ENCODE data around the gene FRMPD4.

Gene FRMPD4

DNA sequence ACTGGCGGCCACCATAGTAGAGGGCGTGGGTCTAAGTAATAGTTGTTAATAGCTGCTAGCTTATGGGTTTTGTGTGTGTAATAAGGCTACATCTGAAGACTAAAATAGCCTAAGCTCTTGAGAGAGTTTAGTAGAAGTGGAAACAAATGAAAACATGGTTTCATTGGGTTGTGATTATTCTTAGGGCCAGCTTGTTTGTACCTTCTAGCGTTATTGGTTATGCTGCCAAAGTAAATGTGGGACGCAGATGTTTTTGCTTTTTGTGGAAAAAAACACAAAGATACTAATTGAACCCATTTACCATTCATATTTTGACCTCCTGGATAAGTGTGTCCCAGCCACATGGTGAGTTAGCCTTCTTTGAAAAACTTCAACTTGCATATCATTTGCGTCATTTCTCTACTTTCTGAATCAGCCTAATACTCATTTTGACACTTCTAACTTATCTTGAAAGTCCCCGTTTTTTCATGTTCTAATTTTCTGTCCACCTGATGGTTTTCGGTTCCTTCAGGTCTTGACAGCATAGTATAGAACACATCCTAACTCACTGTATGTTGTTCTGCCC is 305.3 kb downstream of the FRMPD4 start:
- H3K36me3 ChIP-seq (ENCODE audit: control insufficient read depth, insufficient read depth, low read length, severe bottlenecking), result no peaks in the 10 kb centered on the region
- H3K9ac ChIP-seq (ENCODE audit: low read length), result no peak overlapping the region
- no peak for DNase-seq (ENCODE audit: low read depth)
- H3K9me3 ChIP-seq (ENCODE audit: control insufficient read depth, low read length), result no peaks in the 10 kb centered on the region
- peaks cover 3% of the 10 kb centered on the region for H3K27me3 ChIP-seq (replicated peaks; ENCODE audit: control insufficient read depth, insufficient read depth, low read length)
- H3K4me1 ChIP-seq (ENCODE audit: control insufficient read depth, insufficient read depth, low read length), result peaks cover 23% of the 10 kb centered on the region
- H3K4me3 ChIP-seq (ENCODE audit: low read length), result no peak overlapping the region

DNA sequence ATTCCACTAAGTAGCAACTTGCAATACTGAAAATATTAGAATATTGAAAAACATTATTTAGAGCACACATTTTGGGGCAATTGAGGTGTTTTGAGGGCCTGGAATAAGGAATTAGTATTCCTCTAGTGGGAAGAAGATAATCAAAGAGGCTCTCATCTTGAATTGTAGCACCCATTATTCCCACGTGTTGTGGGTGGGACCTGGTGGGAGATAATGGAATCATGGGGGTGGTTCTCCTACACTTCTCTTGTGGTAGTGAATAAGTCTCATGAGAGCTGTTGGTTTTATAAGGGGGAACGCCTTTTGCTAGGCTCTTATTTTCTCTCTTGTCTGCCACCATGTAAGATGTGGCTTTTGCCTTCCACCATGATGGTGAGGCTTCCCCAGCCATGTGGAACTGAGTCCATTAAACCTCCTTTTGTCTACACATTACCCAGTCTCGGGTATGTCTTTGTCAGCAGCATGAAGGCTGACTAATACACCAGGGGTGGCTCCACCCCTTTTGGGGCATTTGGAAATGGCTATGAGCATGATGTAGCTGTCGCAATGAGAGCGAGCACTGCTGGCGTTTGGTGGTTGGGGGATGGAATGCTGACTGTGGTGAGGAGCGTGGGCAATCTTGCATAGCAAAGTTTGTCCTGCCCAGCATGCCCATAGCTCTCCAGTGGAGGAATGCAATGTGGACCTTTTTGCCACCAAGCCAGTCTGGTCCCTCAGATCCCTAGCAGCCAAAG is 308.2 kb downstream of the FRMPD4 start:
- H3K4me3 ChIP-seq (ENCODE audit: low read length), result no peak overlapping the region
- H3K9ac ChIP-seq (ENCODE audit: low read length), result no peak overlapping the region
- H3K4me1 ChIP-seq (ENCODE audit: control insufficient read depth, insufficient read depth, low read length), result peaks cover 20% of the 10 kb centered on the region
- no peaks in the 10 kb centered on the region for H3K9me3 ChIP-seq (ENCODE audit: control insufficient read depth, low read length)
- H3K36me3 ChIP-seq (ENCODE audit: control insufficient read depth, insufficient read depth, low read length, severe bottlenecking), result no peaks in the 10 kb centered on the region
- H3K27me3 ChIP-seq (replicated peaks; ENCODE audit: control insufficient read depth, insufficient read depth, low read length), result peaks cover 3% of the 10 kb centered on the region
- no peak for DNase-seq (ENCODE audit: low read depth)

DNA sequence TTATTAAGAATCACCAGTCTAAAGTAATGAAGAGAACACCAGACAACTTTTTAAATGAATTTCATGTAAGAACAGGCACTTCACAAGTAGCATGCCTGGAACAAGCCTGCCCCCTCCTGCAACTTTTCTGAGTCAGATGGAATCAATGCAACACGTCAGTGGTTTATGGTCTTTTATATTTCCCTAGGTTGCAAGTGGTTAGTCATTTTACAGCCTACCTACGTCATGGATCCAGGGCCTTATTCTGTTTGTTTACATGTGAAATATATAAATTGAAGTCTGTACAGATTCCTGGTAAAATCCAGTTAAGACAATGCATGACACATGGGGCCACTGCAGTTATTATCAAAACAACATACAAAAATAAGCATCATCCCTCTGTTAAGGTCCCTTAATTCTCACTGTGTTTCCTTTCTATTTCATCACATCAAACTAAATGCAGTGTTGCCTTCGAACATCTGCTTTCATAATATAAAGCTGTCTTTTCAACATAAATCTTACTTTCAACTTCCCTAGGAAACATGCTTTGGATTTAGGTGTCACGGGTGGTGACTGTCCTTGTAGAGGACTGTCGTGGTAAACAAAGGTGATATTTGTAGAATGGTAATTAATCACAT is 309.3 kb downstream of the FRMPD4 start:
- Histone ChIP-seq H3K36me3 (ENCODE audit: control insufficient read depth, insufficient read depth, low read length, severe bottlenecking) (no peaks in the 10 kb centered on the region), H3K4me1 (ENCODE audit: control insufficient read depth, insufficient read depth, low read length) (peaks cover 11% of the 10 kb centered on the region), H3K4me3 (ENCODE audit: low read length) (no peak overlapping the region), H3K9ac (ENCODE audit: low read length) (no peak overlapping the region), H3K27me3 (replicated peaks; ENCODE audit: control insufficient read depth, insufficient read depth, low read length) (peaks cover 3% of the 10 kb centered on the region), H3K9me3 (ENCODE audit: control insufficient read depth, low read length) (no peaks in the 10 kb centered on the region)
- DNase-seq (ENCODE audit: low read depth), result peak; percentile 76

DNA sequence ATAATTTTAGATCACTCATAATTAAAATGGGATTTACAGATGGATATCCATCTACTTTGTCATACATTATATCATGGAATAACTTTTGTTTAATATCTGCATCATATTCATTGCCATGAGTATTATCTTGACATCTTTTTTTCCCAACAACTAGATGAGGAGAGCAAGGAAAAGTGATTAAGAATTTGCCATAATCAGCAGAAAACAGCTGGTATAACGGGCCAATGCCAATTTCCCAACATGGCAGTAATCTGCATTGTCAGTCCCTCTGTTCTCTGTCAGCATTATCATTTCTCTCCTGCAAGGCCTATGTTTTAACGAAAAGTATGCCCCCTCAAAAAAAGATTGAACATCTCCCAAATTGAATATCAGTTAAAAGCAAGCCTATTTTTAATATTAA is 314.0 kb downstream of the FRMPD4 start:
- DNase-seq (ENCODE audit: low read depth), result no peak
- Histone ChIP-seq H3K4me1 (ENCODE audit: control insufficient read depth, insufficient read depth, low read length) (peaks cover under 1% of the 10 kb centered on the region), H3K27me3 (replicated peaks; ENCODE audit: control insufficient read depth, insufficient read depth, low read length) (no peaks in the 10 kb centered on the region), H3K9me3 (ENCODE audit: control insufficient read depth, low read length) (no peaks in the 10 kb centered on the region), H3K36me3 (ENCODE audit: control insufficient read depth, insufficient read depth, low read length, severe bottlenecking) (no peaks in the 10 kb centered on the region), H3K9ac (ENCODE audit: low read length) (no peak overlapping the region), H3K4me3 (ENCODE audit: low read length) (no peak overlapping the region)

DNA sequence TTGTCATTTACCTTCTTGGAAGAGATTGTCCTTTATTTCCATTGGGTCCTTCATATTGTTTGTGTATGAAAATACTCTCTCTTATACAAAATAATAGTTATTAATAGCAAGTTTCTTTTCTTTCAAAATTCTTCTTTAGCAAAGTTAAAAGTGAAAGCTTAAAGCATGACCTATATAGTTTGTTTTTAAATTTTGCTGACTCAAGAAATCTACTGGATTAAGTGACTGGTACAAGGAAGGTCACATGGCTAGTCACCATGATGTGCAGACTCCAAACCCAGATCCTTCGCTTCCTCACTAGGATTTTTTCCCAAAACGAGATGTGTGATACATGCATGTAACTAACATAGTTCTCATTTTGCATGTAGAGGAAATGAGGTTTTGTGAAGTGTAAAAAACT is 322.7 kb downstream of the FRMPD4 start:
- Histone ChIP-seq H3K9ac (ENCODE audit: low read length) (no peak overlapping the region), H3K36me3 (ENCODE audit: control insufficient read depth, insufficient read depth, low read length, severe bottlenecking) (no peaks in the 10 kb centered on the region), H3K27me3 (replicated peaks; ENCODE audit: control insufficient read depth, insufficient read depth, low read length) (no peaks in the 10 kb centered on the region), H3K9me3 (ENCODE audit: control insufficient read depth, low read length) (no peaks in the 10 kb centered on the region), H3K4me1 (ENCODE audit: control insufficient read depth, insufficient read depth, low read length) (no peaks in the 10 kb centered on the region), H3K4me3 (ENCODE audit: low read length) (no peak overlapping the region)
- DNase-seq (ENCODE audit: low read depth), result no peak

DNA sequence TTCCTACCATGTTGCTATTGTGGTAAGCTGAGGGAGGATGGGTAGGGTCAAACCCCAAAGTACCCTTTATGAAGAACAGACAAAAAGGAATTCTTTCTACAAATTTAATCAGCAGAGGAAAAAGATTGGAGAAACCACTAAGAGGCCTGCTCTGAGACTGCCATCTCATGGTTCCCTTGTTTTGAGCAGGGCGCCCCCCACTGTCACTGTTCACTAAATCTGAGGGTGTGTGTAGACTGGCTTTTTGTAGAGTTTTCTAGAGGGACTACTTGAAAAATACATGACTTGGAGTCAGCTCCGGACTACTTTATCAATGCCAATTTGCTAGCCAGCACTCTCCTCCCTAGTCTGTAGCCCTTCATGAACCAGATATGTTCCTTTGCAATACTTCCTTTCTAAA is 324.8 kb downstream of the FRMPD4 start:
- no peaks in the 10 kb centered on the region for H3K36me3 ChIP-seq (ENCODE audit: control insufficient read depth, insufficient read depth, low read length, severe bottlenecking)
- H3K4me3 ChIP-seq (ENCODE audit: low read length), result no peak overlapping the region
- H3K4me1 ChIP-seq (ENCODE audit: control insufficient read depth, insufficient read depth, low read length), result no peaks in the 10 kb centered on the region
- no peak overlapping the region for H3K9ac ChIP-seq (ENCODE audit: low read length)
- no peaks in the 10 kb centered on the region for H3K27me3 ChIP-seq (replicated peaks; ENCODE audit: control insufficient read depth, insufficient read depth, low read length)
- no peak for DNase-seq (ENCODE audit: low read depth)
- H3K9me3 ChIP-seq (ENCODE audit: control insufficient read depth, low read length), result no peaks in the 10 kb centered on the region

DNA sequence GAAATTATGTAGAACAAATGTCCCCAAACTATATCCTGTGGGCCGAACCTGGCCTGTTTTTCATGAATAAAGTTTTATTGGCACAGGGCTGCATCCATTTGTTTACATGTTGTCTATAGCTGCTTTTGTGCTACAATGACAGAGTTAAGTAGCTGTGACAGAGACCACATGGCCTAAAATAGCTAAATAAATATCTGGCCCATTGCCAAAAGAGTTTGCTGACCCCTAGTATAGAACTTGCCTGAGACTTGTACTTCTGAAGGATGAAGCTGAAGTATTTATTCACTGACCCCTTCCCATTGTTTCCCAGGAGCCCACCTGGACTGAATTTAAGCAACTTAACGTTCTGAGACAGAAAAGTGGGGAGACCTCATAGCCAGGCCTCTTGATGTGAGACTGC is 325.6 kb downstream of the FRMPD4 start:
- Histone ChIP-seq H3K9me3 (ENCODE audit: control insufficient read depth, low read length) (no peaks in the 10 kb centered on the region), H3K4me3 (ENCODE audit: low read length) (no peak overlapping the region), H3K9ac (ENCODE audit: low read length) (no peak overlapping the region), H3K27me3 (replicated peaks; ENCODE audit: control insufficient read depth, insufficient read depth, low read length) (no peaks in the 10 kb centered on the region), H3K36me3 (ENCODE audit: control insufficient read depth, insufficient read depth, low read length, severe bottlenecking) (no peaks in the 10 kb centered on the region), H3K4me1 (ENCODE audit: control insufficient read depth, insufficient read depth, low read length) (no peaks in the 10 kb centered on the region)
- no peak for DNase-seq (ENCODE audit: low read depth)

DNA sequence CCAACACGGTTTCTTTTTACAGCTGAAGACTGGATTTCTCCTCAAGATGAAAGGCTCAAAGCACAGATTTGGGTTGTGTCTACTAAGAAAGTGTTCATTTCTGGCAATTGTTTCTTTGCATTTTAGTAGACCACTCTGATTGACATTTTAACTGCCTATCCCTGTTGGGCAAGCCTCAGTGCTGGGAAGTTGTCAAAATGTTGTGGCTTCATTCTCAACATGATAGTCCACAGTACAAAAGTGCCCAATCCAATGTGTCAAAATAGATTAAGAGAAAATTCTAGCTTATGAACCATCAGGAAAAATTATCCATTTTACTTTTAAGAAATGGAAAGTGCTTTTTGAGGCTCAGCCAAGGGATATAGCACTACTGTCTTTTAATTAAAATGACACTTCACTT is 329.0 kb downstream of the FRMPD4 start:
- no peak overlapping the region for H3K4me3 ChIP-seq (ENCODE audit: low read length)
- H3K4me1 ChIP-seq (ENCODE audit: control insufficient read depth, insufficient read depth, low read length), result no peaks in the 10 kb centered on the region
- DNase-seq (ENCODE audit: low read depth), result no peak
- H3K9ac ChIP-seq (ENCODE audit: low read length), result no peak overlapping the region
- H3K9me3 ChIP-seq (ENCODE audit: control insufficient read depth, low read length), result no peaks in the 10 kb centered on the region
- no peaks in the 10 kb centered on the region for H3K27me3 ChIP-seq (replicated peaks; ENCODE audit: control insufficient read depth, insufficient read depth, low read length)
- H3K36me3 ChIP-seq (ENCODE audit: control insufficient read depth, insufficient read depth, low read length, severe bottlenecking), result no peaks in the 10 kb centered on the region

DNA sequence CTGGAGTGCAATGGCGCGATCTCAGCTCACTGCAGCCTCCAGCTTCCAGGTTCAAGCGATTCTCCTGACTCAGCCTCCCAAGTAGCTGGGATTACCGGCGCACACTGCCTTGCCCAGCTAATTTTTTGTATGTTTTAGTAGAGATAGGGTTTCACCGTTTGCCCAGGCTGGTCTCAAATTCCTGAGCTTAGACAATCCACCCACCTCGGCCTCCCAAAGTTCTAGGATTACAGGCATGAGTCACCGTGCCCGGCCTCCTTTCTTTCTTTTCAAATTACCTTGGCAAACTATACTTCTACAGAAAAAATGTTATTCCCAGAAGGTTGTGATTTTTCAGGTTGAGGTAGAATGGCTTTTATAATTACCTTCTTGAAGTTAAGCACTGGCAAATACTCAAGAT is 331.0 kb downstream of the FRMPD4 start:
- no peak overlapping the region for H3K9ac ChIP-seq (ENCODE audit: low read length)
- no peaks in the 10 kb centered on the region for H3K9me3 ChIP-seq (ENCODE audit: control insufficient read depth, low read length)
- H3K4me1 ChIP-seq (ENCODE audit: control insufficient read depth, insufficient read depth, low read length), result no peaks in the 10 kb centered on the region
- H3K36me3 ChIP-seq (ENCODE audit: control insufficient read depth, insufficient read depth, low read length, severe bottlenecking), result no peaks in the 10 kb centered on the region
- H3K4me3 ChIP-seq (ENCODE audit: low read length), result no peak overlapping the region
- DNase-seq (ENCODE audit: low read depth), result no peak
- H3K27me3 ChIP-seq (replicated peaks; ENCODE audit: control insufficient read depth, insufficient read depth, low read length), result no peaks in the 10 kb centered on the region

DNA sequence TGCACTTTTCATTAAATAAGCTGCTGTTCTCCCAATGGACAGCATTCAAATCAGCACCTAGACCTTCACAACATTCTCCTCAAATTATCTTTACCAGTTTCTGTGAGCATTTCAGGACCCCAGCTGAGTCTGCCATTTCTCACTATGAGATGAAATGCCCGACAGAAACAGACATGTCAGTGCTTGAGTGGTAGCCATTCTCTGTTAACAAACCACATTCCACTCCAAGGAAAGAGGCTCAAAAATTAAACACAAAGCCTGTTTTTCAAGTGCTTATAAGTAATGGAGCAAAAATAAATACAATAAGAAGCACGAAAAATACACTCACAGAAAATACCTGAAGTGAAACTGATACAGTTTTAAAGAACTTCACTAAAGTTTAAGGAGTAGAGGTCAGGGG is 332.8 kb downstream of the FRMPD4 start:
- no peak for DNase-seq (ENCODE audit: low read depth)
- Histone ChIP-seq H3K4me3 (ENCODE audit: low read length) (no peak overlapping the region), H3K4me1 (ENCODE audit: control insufficient read depth, insufficient read depth, low read length) (no peaks in the 10 kb centered on the region), H3K9me3 (ENCODE audit: control insufficient read depth, low read length) (no peaks in the 10 kb centered on the region), H3K9ac (ENCODE audit: low read length) (no peak overlapping the region), H3K27me3 (replicated peaks; ENCODE audit: control insufficient read depth, insufficient read depth, low read length) (no peaks in the 10 kb centered on the region), H3K36me3 (ENCODE audit: control insufficient read depth, insufficient read depth, low read length, severe bottlenecking) (no peaks in the 10 kb centered on the region)

DNA sequence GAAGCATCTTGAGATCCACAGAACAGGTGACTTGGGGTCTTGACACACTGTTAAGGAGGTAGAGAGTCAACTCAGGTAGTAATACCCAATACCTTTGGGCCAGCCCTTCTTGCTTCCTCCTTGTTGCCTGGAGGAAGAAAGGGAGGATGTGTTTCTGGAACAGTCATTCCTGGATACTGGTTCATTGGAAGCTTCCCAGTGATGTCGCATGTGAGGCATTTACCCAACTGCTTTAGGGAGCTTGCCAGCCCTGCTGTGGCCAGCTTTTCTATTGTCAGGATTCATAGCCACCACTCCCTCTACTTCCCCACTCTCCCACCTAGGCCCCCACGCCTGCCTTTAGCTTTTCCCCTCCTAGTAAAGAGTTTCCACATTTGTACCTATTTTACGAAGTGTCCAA is 342.7 kb downstream of the FRMPD4 start:
- DNase-seq (ENCODE audit: low read depth), result no peak
- Histone ChIP-seq H3K36me3 (ENCODE audit: control insufficient read depth, insufficient read depth, low read length, severe bottlenecking) (no peaks in the 10 kb centered on the region), H3K4me1 (ENCODE audit: control insufficient read depth, insufficient read depth, low read length) (no peaks in the 10 kb centered on the region), H3K27me3 (replicated peaks; ENCODE audit: control insufficient read depth, insufficient read depth, low read length) (no peaks in the 10 kb centered on the region), H3K9me3 (ENCODE audit: control insufficient read depth, low read length) (no peaks in the 10 kb centered on the region), H3K4me3 (ENCODE audit: low read length) (no peak overlapping the region), H3K9ac (ENCODE audit: low read length) (no peak overlapping the region)

Measured in adipocyte (in vitro differentiated cells).